IMR-90 (cell line): ENCODE results near the gene USP10. TPM values are rescaled to one million over a fixed set of nuclear protein-coding genes. Genes with fewer than 3 reads are reported as not detected.

ENCODE experiments used
- ATAC-seq: fragments of 200-7000 bp; cut with Tn5 transposase; 2 replicates; pipeline ENCODE4 v1.9.1; 2020; ENCODE audit warnings: low read depth, mild to moderate bottlenecking, moderate library complexity
- BruUV-seq: library from RNA; stranded (reverse); fragments of 400-500 nt; replicated peaks from 2 replicates; lab custom pipeline; 2021; lab: Mats Ljungman, UMichigan
- CTCF ChIA-PET: fragments of 300-600 bp; formaldehyde crosslinking; extraction: SDS; loops from one replicate; lab custom pipeline; 2021; ENCODE audit warnings: antibody characterized with exemption; lab: Yijun Ruan, JAX
- POLR2A ChIA-PET: fragments of 300-600 bp; sonication (Branson Sonifier 250); formaldehyde crosslinking; loops from one replicate; lab custom pipeline; 2022; ENCODE audit warnings: antibody characterized with exemption; ENCODE audit not compliant: unreplicated experiment; lab: Charles Lee
- DNase-seq: peaks from one replicate; pipeline ENCODE4 v3.0.0; 2013
- H2AFZ ChIP-seq: replicated peaks from 2 replicates; pipeline ENCODE3; 2013; ENCODE audit warnings: low read length, mild to moderate bottlenecking; ENCODE audit not compliant: poor library complexity
- H2AK5ac ChIP-seq: 2 replicates; pipeline ENCODE4 v1.6.1; 2013; ENCODE audit warnings: low read depth, low read length, inconsistent platforms
- H2AK9ac ChIP-seq: replicated peaks from 2 replicates; pipeline ENCODE3; 2013; ENCODE audit warnings: mild to moderate bottlenecking, low read depth, low read length, moderate library complexity; ENCODE audit not compliant: poor library complexity
- H2BK120ac ChIP-seq: 2 replicates; pipeline ENCODE4 v1.6.1; 2013; ENCODE audit warnings: low read depth, low read length, inconsistent platforms
- H2BK15ac ChIP-seq: 3 replicates; pipeline ENCODE4 v1.6.1; 2013; ENCODE audit warnings: low read depth, low read length, inconsistent platforms
- H2BK20ac ChIP-seq: 2 replicates; pipeline ENCODE4 v1.6.1; 2013; ENCODE audit warnings: low read depth, mild to moderate bottlenecking, inconsistent platforms, low read length, moderate library complexity
- H2BK5ac ChIP-seq: 2 replicates; pipeline ENCODE4 v1.6.1; 2013; ENCODE audit warnings: mild to moderate bottlenecking, low read depth, low read length, inconsistent platforms; ENCODE audit not compliant: poor library complexity, severe bottlenecking
- H3K14ac ChIP-seq: replicated peaks from 2 replicates; pipeline ENCODE4 v1.6.1; 2013; ENCODE audit warnings: low read depth, low read length, inconsistent platforms
- H3K18ac ChIP-seq: 2 replicates; pipeline ENCODE4 v1.6.1; 2013; ENCODE audit warnings: low read depth, low read length, control low read depth
- H3K23ac ChIP-seq: 2 replicates; pipeline ENCODE4 v1.6.1; 2013; ENCODE audit warnings: low read depth, low read length, inconsistent platforms
- H3K27ac ChIP-seq: 2 replicates; pipeline ENCODE4 v1.5.1; 2013; ENCODE audit warnings: mild to moderate bottlenecking, control low read depth, low read length; ENCODE audit not compliant: insufficient read depth
- H3K27me3 ChIP-seq: 2 replicates; pipeline ENCODE4 v1.6.1; 2013; ENCODE audit warnings: low read length; ENCODE audit not compliant: control insufficient read depth, insufficient read depth
- H3K36me3 ChIP-seq: 2 replicates; pipeline ENCODE4 v1.6.1; 2013; ENCODE audit warnings: low read length, mixed read lengths; ENCODE audit not compliant: control insufficient read depth, insufficient read depth
- H3K4ac ChIP-seq: 2 replicates; pipeline ENCODE4 v1.6.1; 2013; ENCODE audit warnings: low read depth, low read length, inconsistent platforms
- H3K4me1 ChIP-seq: 2 replicates; pipeline ENCODE4 v1.6.1; 2013; ENCODE audit warnings: low read length, mixed read lengths; ENCODE audit not compliant: control insufficient read depth, insufficient read depth
- H3K4me2 ChIP-seq: 2 replicates; pipeline ENCODE4 v1.6.1; 2013; ENCODE audit warnings: low read depth, mild to moderate bottlenecking, control low read depth, low read length, moderate library complexity
- H3K4me3 ChIP-seq: 2 replicates; pipeline ENCODE4 v1.5.1; 2013; ENCODE audit warnings: low read depth, mild to moderate bottlenecking, control low read depth, low read length, moderate library complexity; ENCODE audit not compliant: insufficient read depth
- H3K56ac ChIP-seq: 2 replicates; pipeline ENCODE4 v1.6.1; 2013; ENCODE audit warnings: low read length, inconsistent platforms; ENCODE audit not compliant: insufficient read depth; ENCODE audit errors: extremely low read depth
- H3K79me1 ChIP-seq, 2 experiments: 2 replicates each; pipeline ENCODE4 v1.6.1; 2013; ENCODE audit warnings: low read length in 2 of 2, inconsistent platforms in 1 of 2, low read depth in 1 of 2
- H3K9ac ChIP-seq: 2 replicates; pipeline ENCODE4 v1.6.1; 2013; ENCODE audit warnings: low read depth, low read length, control low read depth
- H3K9me1 ChIP-seq: 2 replicates; pipeline ENCODE4 v1.6.1; 2013; ENCODE audit warnings: low read length, inconsistent platforms; ENCODE audit not compliant: insufficient read depth
- H3K9me3 ChIP-seq: 2 replicates; pipeline ENCODE4 v1.6.1; 2013; ENCODE audit warnings: low read length; ENCODE audit not compliant: control insufficient read depth, insufficient read depth
- H4K20me1 ChIP-seq: 2 replicates; pipeline ENCODE4 v1.6.1; 2013; ENCODE audit warnings: low read length, inconsistent platforms; ENCODE audit not compliant: insufficient read depth
- H4K5ac ChIP-seq: 2 replicates; pipeline ENCODE4 v1.6.1; 2013; ENCODE audit warnings: mild to moderate bottlenecking, low read depth, low read length, control low read depth
- H4K8ac ChIP-seq, 2 experiments: 2 replicates each; pipeline ENCODE4 v1.6.1; 2013; ENCODE audit warnings: low read depth in 2 of 2, low read length in 2 of 2, control low read depth in 1 of 2, inconsistent platforms in 1 of 2
- H4K91ac ChIP-seq: 2 replicates; pipeline ENCODE4 v1.6.1; 2013; ENCODE audit warnings: low read depth, low read length, inconsistent platforms; ENCODE audit not compliant: insufficient read depth
- BHLHE40 ChIP-seq: fragments of 150-350 bp; IDR thresholded peaks from 2 replicates; pipeline ENCODE4 v1.6.1; 2016; ENCODE audit warnings: mild to moderate bottlenecking, low read depth, low read length
- CHD1 ChIP-seq: IDR thresholded peaks from 2 replicates; pipeline ENCODE4 v1.6.1; 2012; ENCODE audit warnings: low read depth, low read length, improper control_type of control experiment
- CTCF ChIP-seq: conservative IDR thresholded peaks from 2 replicates; pipeline ENCODE4 v1.5.1; 2012; ENCODE audit warnings: mild to moderate bottlenecking, low read depth, low read length, improper control_type of control experiment
- FOS ChIP-seq: fragments of 150-350 bp; IDR thresholded peaks from 2 replicates; pipeline ENCODE4 v1.6.1; 2016; ENCODE audit warnings: low read depth, low read length
- MAFK ChIP-seq: IDR thresholded peaks from 2 replicates; pipeline ENCODE4 v1.6.1; 2012; ENCODE audit warnings: low read depth, low read length, improper control_type of control experiment
- MAZ ChIP-seq: IDR thresholded peaks from 2 replicates; pipeline ENCODE4 v1.6.1; 2012; ENCODE audit warnings: low read depth, mild to moderate bottlenecking, low read length, improper control_type of control experiment, moderate library complexity, borderline replicate concordance
- MXI1 ChIP-seq: IDR thresholded peaks from 2 replicates; pipeline ENCODE4 v1.6.1; 2012; ENCODE audit warnings: low read depth, mild to moderate bottlenecking, low read length, moderate library complexity, borderline replicate concordance
- NFE2L2 ChIP-seq: fragments of 150-350 bp; IDR thresholded peaks from 2 replicates; pipeline ENCODE4 v1.6.1; 2016; ENCODE audit warnings: low read depth, mild to moderate bottlenecking, low read length
- RAD21 ChIP-seq: IDR thresholded peaks from 2 replicates; pipeline ENCODE4 v1.6.1; 2012; ENCODE audit warnings: low read length, improper control_type of control experiment
- RCOR1 ChIP-seq: IDR thresholded peaks from 2 replicates; pipeline ENCODE4 v1.6.1; 2012; ENCODE audit warnings: mild to moderate bottlenecking, low read length, improper control_type of control experiment; ENCODE audit not compliant: insufficient replicate concordance
- RFX5 ChIP-seq: IDR thresholded peaks from 2 replicates; pipeline ENCODE4 v1.8.0; 2012; ENCODE audit warnings: low read depth, mild to moderate bottlenecking, low read length, moderate library complexity
- SMC3 ChIP-seq: fragments of 150-350 bp; IDR thresholded peaks from 2 replicates; pipeline ENCODE4 v1.6.1; 2016; ENCODE audit warnings: low read depth, mild to moderate bottlenecking, antibody characterized with exemption, low read length, moderate library complexity
- WGBS, 2 experiments: methylation state at CpG; one replicate each; pipeline versions ENCODE4 v1.1.5 to v1.1.7; 2013; ENCODE audit warnings: missing lambda C conversion rate in 2 of 2; ENCODE audit not compliant: insufficient read length in 1 of 2; ENCODE audit errors: extremely low coverage in 2 of 2; 5-methylcytosine and 5-hydroxymethylcytosine counted together
- dilution Hi-C: fragments of 300-500 bp; cut with HindIII; formaldehyde crosslinking; loops from one replicate; pipeline ENCODE4 v1.14.3; 2018; ENCODE audit warnings: low sequenced_read_pairs; ENCODE audit not compliant: unreplicated experiment
- in situ Hi-C: fragments of 300-500 bp; cut with MboI; formaldehyde crosslinking; loops from 3 replicates; pipeline ENCODE4 v1.14.3; 2019; ENCODE audit warnings: low sequenced_read_pairs, inconsistent platforms, mixed read lengths
- intact Hi-C: fragments of 100-400 bp; cut with micrococcal nuclease; formaldehyde crosslinking; loops from 2 replicates; pipeline ENCODE4 v1.10.0; 2022
- polyA plus RNA-seq, 3 experiments: library from polyadenylated mRNA; depleted of rRNA; stranded (reverse); fragments of >200 nt; gene quantifications; 2 replicates each; pipeline ENCODE4 v1.2.3, GENCODE V29; 2012; ENCODE audit warnings: low replicate concordance in 1 of 3
- total RNA-seq: library from RNA; depleted of rRNA; stranded (reverse); fragments of >200 nt; gene quantifications from 2 replicates; pipeline ENCODE4 v1.2.3, GENCODE V29; 2012
- TF ChIP-seq, protein P1 (sequence below): fragments of 150-350 bp; IDR thresholded peaks from 2 replicates; pipeline ENCODE4 v1.6.1; 2016; ENCODE audit warnings: low read depth, mild to moderate bottlenecking, low read length, moderate library complexity, borderline replicate concordance
- TF ChIP-seq, protein P2 (sequence below): fragments of 150-350 bp; IDR thresholded peaks from 2 replicates; pipeline ENCODE4 v1.6.1; 2017; ENCODE audit warnings: mild to moderate bottlenecking, antibody characterized with exemption, low read length, low read depth

USP10 gene
- total and polyA plus RNA-seq, 2 of the 4 experiments (the other 2 are of a cell fraction) = 54.3 to 79.0 TPM

GRCh38 chr16:84828322-84828721 lies 128.5 kb downstream of the USP10 start:
- Histone ChIP-seq H3K9me3 (no peaks in the 10 kb centered on the region), H3K23ac (no peak overlapping the region; the same call in 1 of the 2 replicates), H4K91ac (peak overlapping the region; percentile 43), H2BK120ac (peak overlapping the region; percentile 75), H3K9me1 (peaks cover 29% of the 10 kb centered on the region), H2BK15ac (peak overlapping the region; percentile 76; the same call in 2 of the 3 replicates), H3K4me2 (peak overlapping the region; percentile 8; the same call in 1 of the 2 replicates), H2AK9ac (peak overlapping the region; percentile 63), H4K20me1 (no peaks in the 10 kb centered on the region; the same call in 1 of the 2 replicates), H3K27me3 (no peaks in the 10 kb centered on the region), H2AK5ac (peak overlapping the region; percentile 65), H4K5ac (peak overlapping the region; percentile 51; the same call in 1 of the 2 replicates), H2AFZ (no peak overlapping the region), H3K79me1 (peaks cover 16 to 69% of the 10 kb centered on the region in 2 experiments; a peak in 3 of 4 replicates), H2BK5ac (peak overlapping the region; percentile 64), H3K27ac (peak overlapping the region; percentile 40), H2BK20ac (peak overlapping the region; percentile 64), H3K18ac (peak overlapping the region; percentile 53), H3K36me3 (peaks cover 7% of the 10 kb centered on the region; the same call in 1 of the 2 replicates), H4K8ac (peak overlapping the region; percentile 50 to 77; a peak in 2 of 4 replicates), H3K4ac (peak overlapping the region; percentile 79), H3K4me3 (no peak overlapping the region), H3K9ac (no peak overlapping the region; the same call in 1 of the 2 replicates), H3K4me1 (peaks cover 39% of the 10 kb centered on the region), H3K14ac (no peak overlapping the region; the same call in 1 of the 2 replicates), H3K56ac (peak overlapping the region; percentile 54; the same call in 1 of the 2 replicates)
- ChIA-PET POLR2A (interaction anchor here (0.6 kb wide), 1 partner anchor 16 kb away, joined by 3 read pairs; no protein-coding TSS in a partner anchor), CTCF (no interaction called here)
- TF ChIP-seq, protein P1, sequence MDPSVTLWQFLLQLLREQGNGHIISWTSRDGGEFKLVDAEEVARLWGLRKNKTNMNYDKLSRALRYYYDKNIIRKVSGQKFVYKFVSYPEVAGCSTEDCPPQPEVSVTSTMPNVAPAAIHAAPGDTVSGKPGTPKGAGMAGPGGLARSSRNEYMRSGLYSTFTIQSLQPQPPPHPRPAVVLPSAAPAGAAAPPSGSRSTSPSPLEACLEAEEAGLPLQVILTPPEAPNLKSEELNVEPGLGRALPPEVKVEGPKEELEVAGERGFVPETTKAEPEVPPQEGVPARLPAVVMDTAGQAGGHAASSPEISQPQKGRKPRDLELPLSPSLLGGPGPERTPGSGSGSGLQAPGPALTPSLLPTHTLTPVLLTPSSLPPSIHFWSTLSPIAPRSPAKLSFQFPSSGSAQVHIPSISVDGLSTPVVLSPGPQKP = no peak
- TF ChIP-seq RFX5 (no peak), FOS (no peak), BHLHE40 (no peak), MAFK (no peak), NFE2L2 (no peak), RAD21 (no peak), CTCF (no peak), CHD1 (no peak), SMC3 (no peak), RCOR1 (no peak), MAZ (no peak), MXI1 (no peak)
- TF ChIP-seq, protein P2, sequence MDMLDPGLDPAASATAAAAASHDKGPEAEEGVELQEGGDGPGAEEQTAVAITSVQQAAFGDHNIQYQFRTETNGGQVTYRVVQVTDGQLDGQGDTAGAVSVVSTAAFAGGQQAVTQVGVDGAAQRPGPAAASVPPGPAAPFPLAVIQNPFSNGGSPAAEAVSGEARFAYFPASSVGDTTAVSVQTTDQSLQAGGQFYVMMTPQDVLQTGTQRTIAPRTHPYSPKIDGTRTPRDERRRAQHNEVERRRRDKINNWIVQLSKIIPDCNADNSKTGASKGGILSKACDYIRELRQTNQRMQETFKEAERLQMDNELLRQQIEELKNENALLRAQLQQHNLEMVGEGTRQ = no peak
- WGBS, 2 experiments = no CpG with 5 or more reads among the region's 5 CpGs
- dilution Hi-C loops = no loop called here
- no peak for ATAC-seq
- no peak for DNase-seq
- intact Hi-C loops = loop anchor here (10.0 kb wide), 1 partner anchor 204 kb away; no protein-coding TSS in a partner anchor
- BruUV-seq = no TSS peak
- in situ Hi-C loops = no loop called here
